Esophagus muscularis mucosa (tissue), 4 donors: Measurements from ENCODE around the gene EVI5.

Source experiments
- EP300 ChIP-seq: sonication (generic); formaldehyde crosslinking; IDR thresholded peaks from one replicate; pipeline ENCODE4 v1.6.1; 2017; ENCODE audit warnings: antibody characterized with exemption
- POLR2A ChIP-seq: fragments of 450-650 bp; IDR thresholded peaks from one replicate; pipeline ENCODE4 v1.6.1; 2017; ENCODE audit warnings: antibody characterized with exemption, moderate library complexity, mild to moderate bottlenecking, low read depth
- POLR2AphosphoS5 ChIP-seq, 2 donors: sonication (generic); formaldehyde crosslinking; IDR thresholded peaks; one replicate each; pipeline ENCODE4 v1.6.1; 2017; ENCODE audit warnings: antibody characterized with exemption in 2 of 2
- TF ChIP-seq, protein P1 (sequence below), 3 experiments: fragments of 200-600 bp in 2 of 3; fragments of 450-650 bp in 1 of 3; sonication (generic) in 2 of 3; IDR thresholded peaks; one replicate each; pipeline ENCODE4 v1.5.1; 2017 to 2019; ENCODE audit warnings: antibody characterized with exemption in 3 of 3, mild to moderate bottlenecking in 2 of 3, moderate library complexity in 1 of 3

DNA sequence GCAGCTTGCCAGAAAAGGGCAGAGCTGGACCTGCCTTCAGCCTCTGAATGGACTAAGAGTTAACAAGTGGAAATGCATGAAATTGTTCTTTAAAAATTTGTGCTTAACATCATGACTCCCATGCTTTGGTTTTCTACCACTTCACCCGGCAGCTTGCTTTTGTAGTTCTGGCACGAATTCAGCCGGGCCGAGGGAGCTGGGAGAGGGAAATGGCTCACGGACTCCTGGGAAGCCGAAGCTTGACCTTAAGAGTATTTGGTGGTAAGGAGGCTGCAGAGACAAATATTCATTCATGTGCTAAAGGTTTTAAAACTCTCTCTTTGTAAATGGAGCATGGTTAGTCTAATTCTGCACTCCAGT, 281.0 kb downstream of the EVI5 start:
- TF ChIP-seq, protein P1, sequence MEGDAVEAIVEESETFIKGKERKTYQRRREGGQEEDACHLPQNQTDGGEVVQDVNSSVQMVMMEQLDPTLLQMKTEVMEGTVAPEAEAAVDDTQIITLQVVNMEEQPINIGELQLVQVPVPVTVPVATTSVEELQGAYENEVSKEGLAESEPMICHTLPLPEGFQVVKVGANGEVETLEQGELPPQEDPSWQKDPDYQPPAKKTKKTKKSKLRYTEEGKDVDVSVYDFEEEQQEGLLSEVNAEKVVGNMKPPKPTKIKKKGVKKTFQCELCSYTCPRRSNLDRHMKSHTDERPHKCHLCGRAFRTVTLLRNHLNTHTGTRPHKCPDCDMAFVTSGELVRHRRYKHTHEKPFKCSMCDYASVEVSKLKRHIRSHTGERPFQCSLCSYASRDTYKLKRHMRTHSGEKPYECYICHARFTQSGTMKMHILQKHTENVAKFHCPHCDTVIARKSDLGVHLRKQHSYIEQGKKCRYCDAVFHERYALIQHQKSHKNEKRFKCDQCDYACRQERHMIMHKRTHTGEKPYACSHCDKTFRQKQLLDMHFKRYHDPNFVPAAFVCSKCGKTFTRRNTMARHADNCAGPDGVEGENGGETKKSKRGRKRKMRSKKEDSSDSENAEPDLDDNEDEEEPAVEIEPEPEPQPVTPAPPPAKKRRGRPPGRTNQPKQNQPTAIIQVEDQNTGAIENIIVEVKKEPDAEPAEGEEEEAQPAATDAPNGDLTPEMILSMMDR (IDR thresholded peaks at IDR 0.05): no peak
- TF ChIP-seq POLR2AphosphoS5 (IDR thresholded peaks at IDR 0.05) (no peak), EP300 (no peak), POLR2A (no peak)
